ENCODE results near the gene TGIF2. TPM values are rescaled to one million over a fixed set of nuclear protein-coding genes. Genes with fewer than 3 reads are reported as not detected.

Gene TGIF2
- total and polyA plus RNA-seq, 4 donors, result 4.2 to 32.8 (median 11.1) TPM

DNA sequence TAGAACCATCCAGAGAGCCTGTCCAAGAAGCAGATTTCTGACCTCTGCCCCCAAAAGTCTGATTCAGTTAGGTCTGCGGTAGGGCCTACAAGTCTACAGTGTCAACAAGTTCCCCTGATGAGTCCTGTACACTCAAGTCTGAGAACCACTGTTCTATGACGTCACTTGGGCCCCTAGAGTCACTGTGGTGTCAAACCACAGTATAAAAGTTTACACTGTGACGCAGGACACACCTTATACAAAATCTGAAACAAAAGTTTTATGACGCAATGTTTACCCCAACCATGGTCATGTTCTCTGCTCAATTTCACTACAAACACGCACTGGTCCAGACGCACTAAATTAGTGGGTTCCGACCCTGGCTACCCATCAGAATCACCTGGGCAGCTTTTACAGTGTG is 54.7 kb downstream of the TGIF2 start:
- 85% methylated on average over 7 of the region's 7 CpGs for WGBS, 2 donors
- TF ChIP-seq, protein P1, sequence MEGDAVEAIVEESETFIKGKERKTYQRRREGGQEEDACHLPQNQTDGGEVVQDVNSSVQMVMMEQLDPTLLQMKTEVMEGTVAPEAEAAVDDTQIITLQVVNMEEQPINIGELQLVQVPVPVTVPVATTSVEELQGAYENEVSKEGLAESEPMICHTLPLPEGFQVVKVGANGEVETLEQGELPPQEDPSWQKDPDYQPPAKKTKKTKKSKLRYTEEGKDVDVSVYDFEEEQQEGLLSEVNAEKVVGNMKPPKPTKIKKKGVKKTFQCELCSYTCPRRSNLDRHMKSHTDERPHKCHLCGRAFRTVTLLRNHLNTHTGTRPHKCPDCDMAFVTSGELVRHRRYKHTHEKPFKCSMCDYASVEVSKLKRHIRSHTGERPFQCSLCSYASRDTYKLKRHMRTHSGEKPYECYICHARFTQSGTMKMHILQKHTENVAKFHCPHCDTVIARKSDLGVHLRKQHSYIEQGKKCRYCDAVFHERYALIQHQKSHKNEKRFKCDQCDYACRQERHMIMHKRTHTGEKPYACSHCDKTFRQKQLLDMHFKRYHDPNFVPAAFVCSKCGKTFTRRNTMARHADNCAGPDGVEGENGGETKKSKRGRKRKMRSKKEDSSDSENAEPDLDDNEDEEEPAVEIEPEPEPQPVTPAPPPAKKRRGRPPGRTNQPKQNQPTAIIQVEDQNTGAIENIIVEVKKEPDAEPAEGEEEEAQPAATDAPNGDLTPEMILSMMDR (IDR thresholded peaks at IDR 0.05; ENCODE audit: control extremely low read depth, extremely low read depth), result no peak
- Histone ChIP-seq H3K4me3 (no peak overlapping the region), H3K4me1 (ENCODE audit: control insufficient read depth in 5 of 5, insufficient read depth in 5 of 5, low read length in 5 of 5) (peaks cover 0 to 3% (median 0%) of the 10 kb centered on the region in 5 donors), H3K27me3 (ENCODE audit: control insufficient read depth in 3 of 3, insufficient read depth in 3 of 3, low read length in 2 of 3) (no peaks in the 10 kb centered on the region), H3K36me3 (ENCODE audit: control insufficient read depth in 4 of 4, insufficient read depth in 4 of 4, low read length in 4 of 4) (no peaks in the 10 kb centered on the region), H3K9me3 (ENCODE audit: control insufficient read depth in 4 of 4, insufficient read depth in 3 of 4, low read length in 3 of 4) (no peaks in the 10 kb centered on the region), H3K9ac (ENCODE audit: insufficient read depth in 1 of 2, low read length in 2 of 2) (no peak overlapping the region), H3K27ac (ENCODE audit: low read depth in 1 of 2, low read length in 1 of 2) (no peak overlapping the region)
- ATAC-seq (ENCODE audit: insufficient read depth, low FRiP score) (no peak), DNase-seq (no peak)

- TF ChIP-seq, protein P1 (IDR thresholded peaks at IDR 0.05; ENCODE audit: control extremely low read depth, extremely low read depth), result no peak
- no peaks in the 10 kb centered on the region for H3K36me3 ChIP-seq (ENCODE audit: control insufficient read depth in 4 of 4, insufficient read depth in 4 of 4, low read length in 4 of 4)
- H3K4me3 ChIP-seq, result no peak overlapping the region
- DNase-seq (peak in 1 of 3 donors; percentile 24), ATAC-seq (ENCODE audit: insufficient read depth, low FRiP score) (no peak)
- H3K27ac ChIP-seq (ENCODE audit: low read depth in 1 of 2, low read length in 1 of 2), result no peak overlapping the region
- no peaks in the 10 kb centered on the region for H3K4me1 ChIP-seq (ENCODE audit: control insufficient read depth in 5 of 5, insufficient read depth in 5 of 5, low read length in 5 of 5)
- WGBS, 2 donors, result 47 to 66% methylated on average over 15 of the region's 15 CpGs
- no peak overlapping the region for H3K9ac ChIP-seq (ENCODE audit: insufficient read depth in 1 of 2, low read length in 2 of 2)
- no peaks in the 10 kb centered on the region for H3K27me3 ChIP-seq (ENCODE audit: control insufficient read depth in 3 of 3, insufficient read depth in 3 of 3, low read length in 2 of 3)
- no peaks in the 10 kb centered on the region for H3K9me3 ChIP-seq (ENCODE audit: control insufficient read depth in 4 of 4, insufficient read depth in 3 of 4, low read length in 3 of 4)
Observed at GRCh38 chr20:36629719-36630681, 56.6 kb downstream of the TGIF2 start.

GRCh38 chr20:36631646-36632045 is 58.2 kb downstream of the TGIF2 start:
- Histone ChIP-seq H3K27me3 (ENCODE audit: control insufficient read depth in 3 of 3, insufficient read depth in 3 of 3, low read length in 2 of 3) (no peaks in the 10 kb centered on the region), H3K4me3 (no peak overlapping the region), H3K9me3 (ENCODE audit: control insufficient read depth in 4 of 4, insufficient read depth in 3 of 4, low read length in 3 of 4) (no peaks in the 10 kb centered on the region), H3K4me1 (ENCODE audit: control insufficient read depth in 5 of 5, insufficient read depth in 5 of 5, low read length in 5 of 5) (no peaks in the 10 kb centered on the region), H3K9ac (ENCODE audit: insufficient read depth in 1 of 2, low read length in 2 of 2) (no peak overlapping the region), H3K36me3 (ENCODE audit: control insufficient read depth in 4 of 4, insufficient read depth in 4 of 4, low read length in 4 of 4) (no peaks in the 10 kb centered on the region), H3K27ac (ENCODE audit: low read depth in 1 of 2, low read length in 1 of 2) (no peak overlapping the region)
- 49 to 79% methylated on average over 6 of the region's 6 CpGs for WGBS, 2 donors
- ATAC-seq (ENCODE audit: insufficient read depth, low FRiP score) (no peak), DNase-seq (no peak)
- TF ChIP-seq, protein P1 (IDR thresholded peaks at IDR 0.05; ENCODE audit: control extremely low read depth, extremely low read depth), result no peak

All from lung (tissue), 12 donors.